Measurements from ENCODE around the gene RHBG. TPM values are rescaled to one million over a fixed set of nuclear protein-coding genes. Genes with fewer than 3 reads are reported as not detected.

RHBG gene
- total RNA-seq, 2 experiments from 2014 or later: not detected

DNA sequence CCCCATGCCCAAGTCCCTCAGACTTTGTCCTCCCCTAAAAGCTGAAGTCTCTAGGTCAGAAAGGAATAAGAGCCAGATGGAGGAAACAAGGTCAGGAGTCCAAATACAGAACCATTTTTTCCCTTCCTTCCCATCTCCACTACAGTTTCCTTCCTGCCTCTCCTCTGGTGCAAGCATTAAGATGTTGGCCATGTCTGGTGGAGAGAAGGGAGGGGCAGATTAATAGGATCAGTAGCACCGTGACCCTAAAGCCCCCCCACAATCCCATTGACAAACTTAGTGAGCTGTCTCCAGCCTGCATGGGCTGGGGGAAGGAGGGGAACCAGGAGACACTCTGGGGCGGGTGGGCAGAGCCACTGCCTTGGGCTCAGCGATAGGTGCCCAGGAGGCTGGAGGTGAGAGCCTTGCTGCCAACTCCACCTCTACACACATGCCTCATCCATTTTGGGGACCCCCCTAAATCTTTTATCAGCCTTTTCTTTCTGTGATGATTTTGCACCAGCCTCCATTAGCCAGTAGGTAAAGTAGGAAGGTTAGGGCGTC lies 59.8 kb downstream of the RHBG start:
- Mint-ChIP-seq H3K4me1 (ENCODE audit: low read depth) (no peaks in the 10 kb centered on the region), H3K9me3 (no peaks in the 10 kb centered on the region), H3K4me3 (no peak overlapping the region), H3K36me3 (ENCODE audit: low read depth) (no peaks in the 10 kb centered on the region), H3K27me3 (peaks cover 99% of the 10 kb centered on the region), H3K27ac (no peak overlapping the region)
- Histone ChIP-seq H3K4me3 (ENCODE audit: low read length) (no peak overlapping the region), H3K36me3 (ENCODE audit: insufficient read depth, low read length) (no peaks in the 10 kb centered on the region), H3K9me3 (ENCODE audit: control insufficient read depth in 1 of 2, insufficient read depth in 1 of 2, low read length in 2 of 2) (peaks cover 0 to 6% of the 10 kb centered on the region in 2 experiments), H3K27me3 (ENCODE audit: control insufficient read depth in 1 of 2, insufficient read depth in 2 of 2, low read length in 2 of 2) (peaks cover 60 to 90% of the 10 kb centered on the region in 2 experiments), H3K4me1 (ENCODE audit: insufficient read depth, low read length) (no peaks in the 10 kb centered on the region), H3K27ac (ENCODE audit: low read depth in 1 of 2, low read length in 2 of 2) (no peak overlapping the region)
- CTCF ChIA-PET: interaction anchor here (1.3 kb wide), 1 partner anchor 43 kb away, joined by 4 read pairs; no protein-coding TSS in a partner anchor
- intact Hi-C loops (cut with DNase I, micrococcal nuclease): no loop called here
- no peak for ATAC-seq (ENCODE audit: poor library complexity)
- no peak for DNase-seq
- POLR2A ChIA-PET: interaction anchor here (1.2 to 1.4 kb wide), 2 partner anchors 9 to 28 kb away, joined by 3 to 4 read pairs; no protein-coding TSS in a partner anchor
- TF ChIP-seq, protein P1, sequence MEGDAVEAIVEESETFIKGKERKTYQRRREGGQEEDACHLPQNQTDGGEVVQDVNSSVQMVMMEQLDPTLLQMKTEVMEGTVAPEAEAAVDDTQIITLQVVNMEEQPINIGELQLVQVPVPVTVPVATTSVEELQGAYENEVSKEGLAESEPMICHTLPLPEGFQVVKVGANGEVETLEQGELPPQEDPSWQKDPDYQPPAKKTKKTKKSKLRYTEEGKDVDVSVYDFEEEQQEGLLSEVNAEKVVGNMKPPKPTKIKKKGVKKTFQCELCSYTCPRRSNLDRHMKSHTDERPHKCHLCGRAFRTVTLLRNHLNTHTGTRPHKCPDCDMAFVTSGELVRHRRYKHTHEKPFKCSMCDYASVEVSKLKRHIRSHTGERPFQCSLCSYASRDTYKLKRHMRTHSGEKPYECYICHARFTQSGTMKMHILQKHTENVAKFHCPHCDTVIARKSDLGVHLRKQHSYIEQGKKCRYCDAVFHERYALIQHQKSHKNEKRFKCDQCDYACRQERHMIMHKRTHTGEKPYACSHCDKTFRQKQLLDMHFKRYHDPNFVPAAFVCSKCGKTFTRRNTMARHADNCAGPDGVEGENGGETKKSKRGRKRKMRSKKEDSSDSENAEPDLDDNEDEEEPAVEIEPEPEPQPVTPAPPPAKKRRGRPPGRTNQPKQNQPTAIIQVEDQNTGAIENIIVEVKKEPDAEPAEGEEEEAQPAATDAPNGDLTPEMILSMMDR (IDR thresholded peaks at IDR 0.05): no peak

DNA sequence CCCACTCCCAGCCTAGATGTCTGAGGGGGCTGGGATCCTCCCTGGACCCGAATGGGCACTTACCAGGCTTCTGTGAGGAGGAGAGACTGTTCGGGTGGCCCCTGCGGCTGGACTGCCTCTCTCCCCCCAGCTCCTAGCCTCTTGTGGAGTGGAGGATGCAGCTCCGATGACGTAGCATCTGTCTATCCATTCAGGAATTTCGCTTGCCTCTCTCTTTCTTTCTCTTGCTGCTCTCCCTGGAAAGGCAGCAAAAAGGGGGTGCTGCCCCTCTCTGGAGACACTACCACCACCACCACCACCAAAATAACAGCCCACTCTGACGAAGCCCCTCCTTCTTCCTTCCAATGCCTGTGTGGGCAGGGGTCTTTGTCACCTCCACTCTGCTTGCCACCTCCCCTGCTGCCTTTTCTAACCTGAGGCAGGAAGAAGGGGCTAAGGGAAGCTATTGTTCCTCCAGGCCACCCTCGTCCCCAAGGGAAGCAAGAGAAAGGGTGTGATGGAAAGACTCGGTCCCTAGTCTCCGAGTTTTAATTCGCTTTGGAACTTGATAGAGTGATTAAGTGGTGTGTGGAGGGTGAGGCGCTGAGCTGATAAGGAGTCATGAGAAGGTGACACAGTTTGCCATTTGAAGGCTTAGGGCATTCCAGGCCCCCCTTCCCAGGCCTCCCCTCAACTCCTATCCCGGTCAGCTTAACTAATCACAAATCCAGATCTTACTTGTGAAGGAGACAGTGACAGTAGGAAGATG lies 60.5 kb downstream of the RHBG start:
- intact Hi-C loops (cut with DNase I, micrococcal nuclease): no loop called here
- H3K27ac Mint-ChIP-seq: no peak overlapping the region

DNA sequence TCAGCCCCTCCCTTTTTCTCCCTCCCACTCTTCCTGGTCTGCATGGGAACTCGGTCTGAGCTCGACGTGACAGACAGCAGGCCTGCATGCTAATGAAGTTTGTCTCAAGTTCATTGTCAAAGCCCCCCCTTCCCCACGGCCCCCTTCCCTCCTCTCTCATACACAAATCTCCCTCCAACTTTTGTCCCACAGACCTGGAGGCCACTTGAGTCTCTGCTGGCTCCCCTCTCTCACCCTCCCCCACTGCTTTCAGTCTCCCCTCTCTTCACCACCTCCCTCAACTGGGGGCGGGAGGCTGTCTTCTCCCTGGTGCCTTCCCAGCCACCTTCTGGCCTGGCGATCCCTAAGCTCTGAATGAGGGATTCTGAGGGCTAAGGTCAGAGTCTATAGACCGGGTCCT lies 61.3 kb downstream of the RHBG start:
- CTCF ChIA-PET: interaction anchor here (1.1 to 1.4 kb wide), 2 partner anchors 15 to 47 kb away, joined by 3 to 4 read pairs; no protein-coding TSS in a partner anchor
- H3K4me3 Mint-ChIP-seq: no peak overlapping the region
- peaks cover 69 to 90% of the 10 kb centered on the region in 2 experiments for H3K27me3 ChIP-seq (ENCODE audit: control insufficient read depth in 1 of 2, insufficient read depth in 2 of 2, low read length in 2 of 2)

More for the DNA sequence above, 60.5 kb downstream of the RHBG start:
- H3K4me1 Mint-ChIP-seq (ENCODE audit: low read depth): no peaks in the 10 kb centered on the region
- ChIA-PET CTCF (interaction anchor here (1.1 to 1.4 kb wide), 3 partner anchors 16 to 46 kb away, joined by 3 to 4 read pairs (median 4); no protein-coding TSS in a partner anchor), POLR2A (interaction anchor here (1.2 to 1.4 kb wide), 2 partner anchors 10 to 28 kb away, joined by 3 to 4 read pairs; no protein-coding TSS in a partner anchor)
- H3K4me3 Mint-ChIP-seq: no peak overlapping the region
- ATAC-seq (ENCODE audit: poor library complexity): no peak
- no peaks in the 10 kb centered on the region for H3K36me3 ChIP-seq (ENCODE audit: insufficient read depth, low read length)
- peaks cover 0 to 6% of the 10 kb centered on the region in 2 experiments for H3K9me3 ChIP-seq (ENCODE audit: control insufficient read depth in 1 of 2, insufficient read depth in 1 of 2, low read length in 2 of 2)
- H3K27me3 Mint-ChIP-seq: peaks cover 99% of the 10 kb centered on the region
- H3K4me3 ChIP-seq (ENCODE audit: low read length): no peak overlapping the region
- H3K36me3 Mint-ChIP-seq (ENCODE audit: low read depth): no peaks in the 10 kb centered on the region
- DNase-seq: no peak
- TF ChIP-seq, protein P1 (IDR thresholded peaks at IDR 0.05): no peak
- peaks cover 65 to 90% of the 10 kb centered on the region in 2 experiments for H3K27me3 ChIP-seq (ENCODE audit: control insufficient read depth in 1 of 2, insufficient read depth in 2 of 2, low read length in 2 of 2)
- no peaks in the 10 kb centered on the region for H3K9me3 Mint-ChIP-seq
- no peaks in the 10 kb centered on the region for H3K4me1 ChIP-seq (ENCODE audit: insufficient read depth, low read length)
- H3K27ac ChIP-seq (ENCODE audit: low read depth in 1 of 2, low read length in 2 of 2): no peak overlapping the region

More for the DNA sequence above, 61.3 kb downstream of the RHBG start:
- H3K9me3 ChIP-seq (ENCODE audit: control insufficient read depth in 1 of 2, insufficient read depth in 1 of 2, low read length in 2 of 2): peaks cover 0 to 12% of the 10 kb centered on the region in 2 experiments
- no peaks in the 10 kb centered on the region for H3K36me3 Mint-ChIP-seq (ENCODE audit: low read depth)
- no peak overlapping the region for H3K27ac ChIP-seq (ENCODE audit: low read depth in 1 of 2, low read length in 2 of 2)
- no peak overlapping the region for H3K4me3 ChIP-seq (ENCODE audit: low read length)
- peaks cover 6% of the 10 kb centered on the region for H3K4me1 ChIP-seq (ENCODE audit: insufficient read depth, low read length)
- no peaks in the 10 kb centered on the region for H3K36me3 ChIP-seq (ENCODE audit: insufficient read depth, low read length)
- H3K27me3 Mint-ChIP-seq: peaks cover 99% of the 10 kb centered on the region
- H3K27ac Mint-ChIP-seq: no peak overlapping the region
- H3K9me3 Mint-ChIP-seq: no peaks in the 10 kb centered on the region
- no peak for ATAC-seq (ENCODE audit: poor library complexity)
- TF ChIP-seq, protein P1 (IDR thresholded peaks at IDR 0.05): no peak
- no peak for DNase-seq
- intact Hi-C loops (cut with DNase I, micrococcal nuclease): no loop called here
- POLR2A ChIA-PET: interaction anchor here (1.2 to 1.4 kb wide), 2 partner anchors 11 to 27 kb away, joined by 3 to 4 read pairs; no protein-coding TSS in a partner anchor
- peaks cover 5% of the 10 kb centered on the region for H3K4me1 Mint-ChIP-seq (ENCODE audit: low read depth)

Measured in CD4-positive, alpha-beta T cell (primary cell).